ENCODE measurements around the gene THSD7B. TPM values are rescaled to one million over a fixed set of nuclear protein-coding genes. Genes with fewer than 3 reads are reported as not detected.

THSD7B gene
- total and polyA plus RNA-seq, 2 of the 13 experiments (the other 11 are each of a cell fraction or from before 2014, with no cell fraction given), result 0.02 TPM; not detected in 1

DNA sequence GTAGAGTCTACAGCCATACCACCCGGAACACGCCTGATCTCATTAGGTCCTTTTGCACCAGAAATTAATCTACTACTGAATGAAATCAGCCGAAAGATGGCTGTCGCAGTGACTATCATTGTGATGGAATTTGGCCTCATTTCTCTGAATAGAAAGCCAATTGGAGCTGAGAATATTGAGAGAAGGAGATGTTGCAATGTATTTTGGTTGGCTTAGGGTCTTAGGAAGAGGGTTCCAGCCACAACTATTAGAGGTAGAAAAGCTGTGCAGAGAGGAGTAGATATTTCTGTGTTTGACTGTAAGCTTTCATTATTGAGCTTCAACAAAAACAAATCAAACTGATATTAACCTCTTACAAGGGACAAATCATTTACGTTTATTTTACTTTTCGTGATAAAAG, 98.1 kb downstream of the THSD7B start (continued):
- TF ChIP-seq, protein P1, sequence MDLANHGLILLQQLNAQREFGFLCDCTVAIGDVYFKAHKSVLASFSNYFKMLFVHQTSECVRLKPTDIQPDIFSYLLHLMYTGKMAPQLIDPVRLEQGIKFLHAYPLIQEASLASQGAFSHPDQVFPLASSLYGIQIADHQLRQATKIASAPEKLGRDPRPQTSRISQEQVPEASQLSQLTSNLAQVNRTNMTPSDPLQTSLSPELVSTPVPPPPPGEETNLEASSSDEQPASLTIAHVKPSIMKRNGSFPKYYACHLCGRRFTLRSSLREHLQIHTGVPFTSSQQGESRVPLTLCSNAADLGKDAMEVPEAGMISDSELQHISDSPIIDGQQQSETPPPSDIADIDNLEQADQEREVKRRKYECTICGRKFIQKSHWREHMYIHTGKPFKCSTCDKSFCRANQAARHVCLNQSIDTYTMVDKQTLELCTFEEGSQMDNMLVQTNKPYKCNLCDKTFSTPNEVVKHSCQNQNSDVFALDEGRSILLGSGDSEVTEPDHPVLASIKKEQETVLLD (CRISPR knock-in tag; IDR thresholded peaks at IDR 0.05; ENCODE audit: low read depth), result no peak
- TF ChIP-seq BCL6 (CRISPR knock-in tag; IDR thresholded peaks at IDR 0.05), result no peak
- TF ChIP-seq ZNF614 (CRISPR knock-in tag; IDR thresholded peaks at IDR 0.05; ENCODE audit: borderline replicate concordance), result no peak
- no peak for TF ChIP-seq KLF6 (CRISPR knock-in tag; IDR thresholded peaks at IDR 0.05)
- no peak for TF ChIP-seq GABPB1 (CRISPR knock-in tag; IDR thresholded peaks at IDR 0.05)
- no peak for TF ChIP-seq ZXDC (CRISPR knock-in tag; IDR thresholded peaks at IDR 0.05)
- TF ChIP-seq, protein P2, sequence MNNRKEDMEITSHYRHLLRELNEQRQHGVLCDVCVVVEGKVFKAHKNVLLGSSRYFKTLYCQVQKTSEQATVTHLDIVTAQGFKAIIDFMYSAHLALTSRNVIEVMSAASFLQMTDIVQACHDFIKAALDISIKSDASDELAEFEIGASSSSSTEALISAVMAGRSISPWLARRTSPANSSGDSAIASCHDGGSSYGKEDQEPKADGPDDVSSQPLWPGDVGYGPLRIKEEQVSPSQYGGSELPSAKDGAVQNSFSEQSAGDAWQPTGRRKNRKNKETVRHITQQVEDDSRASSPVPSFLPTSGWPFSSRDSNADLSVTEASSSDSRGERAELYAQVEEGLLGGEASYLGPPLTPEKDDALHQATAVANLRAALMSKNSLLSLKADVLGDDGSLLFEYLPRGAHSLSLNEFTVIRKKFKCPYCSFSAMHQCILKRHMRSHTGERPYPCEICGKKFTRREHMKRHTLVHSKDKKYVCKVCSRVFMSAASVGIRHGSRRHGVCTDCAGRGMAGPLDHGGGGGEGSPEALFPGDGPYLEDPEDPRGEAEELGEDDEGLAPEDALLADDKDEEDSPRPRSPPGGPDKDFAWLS (CRISPR knock-in tag; IDR thresholded peaks at IDR 0.05; ENCODE audit: borderline replicate concordance), result no peak
- no peak for TF ChIP-seq E2F2 (CRISPR knock-in tag; IDR thresholded peaks at IDR 0.05; ENCODE audit: borderline replicate concordance)
- no peak for TF ChIP-seq NFKB2 (CRISPR knock-in tag; IDR thresholded peaks at IDR 0.05; ENCODE audit: borderline replicate concordance)
- no peak for TF ChIP-seq DNMT1 (CRISPR knock-in tag; IDR thresholded peaks at IDR 0.05)
- TF ChIP-seq SMARCE1 (IDR thresholded peaks at IDR 0.05; ENCODE audit: borderline replicate concordance), result no peak
- no peak for TF ChIP-seq THAP9 (CRISPR knock-in tag; IDR thresholded peaks at IDR 0.05; ENCODE audit: borderline replicate concordance)
- TF ChIP-seq PHF20 (CRISPR knock-in tag; IDR thresholded peaks at IDR 0.05), result no peak

Data from HepG2 (cell line).